ENCODE measurements around the gene PML. TPM values are rescaled to one million over a fixed set of nuclear protein-coding genes. Genes with fewer than 3 reads are reported as not detected.

Gene PML
- 23.6 and 24.6 TPM in 2 replicates for total RNA-seq (2021)
- long read RNA-seq, full-length matches to known transcripts = 55 of 70 reads
- long read RNA-seq, partial matches to known transcripts = 2 of 70 reads
- long read RNA-seq, other reads (novel, unspliced or antisense) = 13 of 70 reads

GRCh38 chr15:73994413-73994883 is at the start of gene PML:
PML (plus strand) TSS chr15:73994716; CDS start chr15:73994813, 97 bp downstream.
- Histone ChIP-seq H4K20me1 (ENCODE audit: control insufficient read depth, insufficient read depth, insufficient read length) (no peaks in the 10 kb centered on the region), H3K4me1 (ENCODE audit: insufficient read depth, low read length) (no peaks in the 10 kb centered on the region), H3K79me1 (ENCODE audit: insufficient read depth, low read depth, low read length, poor library complexity, severe bottlenecking) (peaks cover 3% of the 10 kb centered on the region), H2AFZ (ENCODE audit: low read length) (no peak within 1 kb of the TSS), H3K23ac (ENCODE audit: insufficient read length, low read depth, low read length) (no peak within 1 kb of the TSS), H3K14ac (ENCODE audit: insufficient read depth, low read length) (peak within 1 kb of the TSS; percentile 68; the same call in 1 of the 2 replicates), H4K5ac (ENCODE audit: insufficient read length, low read depth, low read length) (no peak within 1 kb of the TSS), H2BK20ac (ENCODE audit: low read depth, low read length, poor library complexity, severe bottlenecking) (no peak within 1 kb of the TSS), H3K27me3 (ENCODE audit: insufficient read depth, low read length) (no peaks in the 10 kb centered on the region), H3K9ac (ENCODE audit: extremely low read depth, insufficient read length, low read length) (peak within 1 kb of the TSS; percentile 70), H3K4ac (ENCODE audit: low read depth, low read length) (no peak within 1 kb of the TSS), H3K4me2 (ENCODE audit: insufficient read depth, insufficient read length, low read length) (peak within 1 kb of the TSS; percentile 83), H2BK15ac (ENCODE audit: low read depth, low read length) (no peak within 1 kb of the TSS), H3K23me2 (ENCODE audit: insufficient read length, low read depth, low read length, poor library complexity, severe bottlenecking) (peaks cover 11% of the 10 kb centered on the region), H2AK5ac (ENCODE audit: insufficient read length, low read length) (no peak within 1 kb of the TSS), H3K9me3 (ENCODE audit: control insufficient read depth, low read depth, low read length) (no peaks in the 10 kb centered on the region), H3K27ac (ENCODE audit: insufficient read length, low read depth, low read length) (no peak within 1 kb of the TSS), H3K18ac (ENCODE audit: insufficient read length, low read depth, low read length) (no peak within 1 kb of the TSS), H2BK5ac (ENCODE audit: insufficient read length, low read length) (no peak within 1 kb of the TSS), H4K8ac (replicated peaks; ENCODE audit: insufficient read length, low read depth, low read length) (no peak within 1 kb of the TSS), H3T11ph (ENCODE audit: low read length) (no peak within 1 kb of the TSS), H3K56ac (ENCODE audit: insufficient read length, low read depth, low read length) (no peak within 1 kb of the TSS), H2BK12ac (ENCODE audit: insufficient read length, low read depth, low read length) (no peak within 1 kb of the TSS), H2BK120ac (ENCODE audit: low read depth, low read length, poor library complexity, severe bottlenecking) (no peak within 1 kb of the TSS), H4K91ac (ENCODE audit: insufficient read length, low read depth, low read length) (no peak within 1 kb of the TSS), H3K79me2 (ENCODE audit: insufficient read depth, low read length) (no peaks in the 10 kb centered on the region; the same call in 1 of the 2 replicates)
- Mint-ChIP-seq H3K4me1 (peaks cover 21 to 28% of the 10 kb centered on the region in 2 experiments), H3K4me3 (peak within 1 kb of the TSS; percentile 90 to 93), H3K27ac (peak within 1 kb of the TSS; percentile 27 to 92 (median 89); a peak in 6 of 7 replicates), H3K9me3 (no peaks in the 10 kb centered on the region; a peak in 1 of 5 replicates), H3K27me3 (ENCODE audit: low read depth) (peaks cover 16% of the 10 kb centered on the region), H3K36me3 (ENCODE audit: insufficient read depth in 1 of 3, low read depth in 3 of 3) (peaks cover 0 to 13% (median 8%) of the 10 kb centered on the region in 3 experiments; a peak in 5 of 7 replicates)
- TF ChIP-seq, protein P1, sequence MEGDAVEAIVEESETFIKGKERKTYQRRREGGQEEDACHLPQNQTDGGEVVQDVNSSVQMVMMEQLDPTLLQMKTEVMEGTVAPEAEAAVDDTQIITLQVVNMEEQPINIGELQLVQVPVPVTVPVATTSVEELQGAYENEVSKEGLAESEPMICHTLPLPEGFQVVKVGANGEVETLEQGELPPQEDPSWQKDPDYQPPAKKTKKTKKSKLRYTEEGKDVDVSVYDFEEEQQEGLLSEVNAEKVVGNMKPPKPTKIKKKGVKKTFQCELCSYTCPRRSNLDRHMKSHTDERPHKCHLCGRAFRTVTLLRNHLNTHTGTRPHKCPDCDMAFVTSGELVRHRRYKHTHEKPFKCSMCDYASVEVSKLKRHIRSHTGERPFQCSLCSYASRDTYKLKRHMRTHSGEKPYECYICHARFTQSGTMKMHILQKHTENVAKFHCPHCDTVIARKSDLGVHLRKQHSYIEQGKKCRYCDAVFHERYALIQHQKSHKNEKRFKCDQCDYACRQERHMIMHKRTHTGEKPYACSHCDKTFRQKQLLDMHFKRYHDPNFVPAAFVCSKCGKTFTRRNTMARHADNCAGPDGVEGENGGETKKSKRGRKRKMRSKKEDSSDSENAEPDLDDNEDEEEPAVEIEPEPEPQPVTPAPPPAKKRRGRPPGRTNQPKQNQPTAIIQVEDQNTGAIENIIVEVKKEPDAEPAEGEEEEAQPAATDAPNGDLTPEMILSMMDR (conservative IDR thresholded peaks at IDR 0.05) = no peak
- no CpG with 5 or more reads among the region's 27 CpGs for WGBS (ENCODE audit: extremely low coverage, insufficient read length, low lambda C conversion rate)
- DNase-seq = peak; percentile 97

Measured in H9 (cell line).